DMS 273 (cell line): Measurements from ENCODE around the gene GPC2.
A peak's percentile ranks its signal among the peaks of the same experiment; 100 is the strongest.

Experiments
- DNase-seq: peaks from one replicate; lab custom pipeline; 2025; ENCODE audit not compliant: unreplicated experiment; lab: John Stamatoyannopoulos, UW

The GPC2 gene

DNA sequence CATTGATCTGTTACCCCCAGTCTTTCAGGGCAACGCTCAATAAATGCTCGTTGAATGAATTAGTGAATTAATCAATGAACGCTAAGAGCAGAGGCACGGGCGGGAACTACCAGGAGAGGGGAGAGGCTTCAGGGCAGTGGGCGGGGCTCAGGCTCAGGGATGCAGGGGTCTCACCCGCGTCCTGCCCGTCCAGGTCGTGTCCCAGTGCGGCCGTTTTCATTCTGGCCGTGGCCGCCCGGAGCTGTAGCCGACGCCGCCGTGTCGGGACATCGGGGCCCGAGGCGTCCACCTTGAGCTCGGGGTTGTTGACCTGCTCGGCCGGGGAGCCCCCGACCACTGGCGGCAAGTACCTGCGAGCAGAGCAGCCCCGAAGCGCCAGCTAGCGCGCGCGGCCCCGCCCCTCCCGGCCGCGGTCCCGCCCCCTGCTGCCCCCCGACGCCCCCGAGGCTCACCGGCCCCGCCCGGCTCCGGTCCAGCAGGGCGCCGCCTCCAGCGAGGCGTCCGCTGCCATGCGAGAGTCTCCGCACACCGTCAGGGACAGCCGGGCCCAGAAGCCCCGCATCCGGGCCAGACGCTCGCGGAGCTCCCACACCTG, 6.0 kb downstream of the GPC2 start:
- peak; percentile 59 for DNase-seq

GRCh38 chr7:100170101-100170897, 6.9 kb downstream of the GPC2 start:
- no peak for DNase-seq

DNA sequence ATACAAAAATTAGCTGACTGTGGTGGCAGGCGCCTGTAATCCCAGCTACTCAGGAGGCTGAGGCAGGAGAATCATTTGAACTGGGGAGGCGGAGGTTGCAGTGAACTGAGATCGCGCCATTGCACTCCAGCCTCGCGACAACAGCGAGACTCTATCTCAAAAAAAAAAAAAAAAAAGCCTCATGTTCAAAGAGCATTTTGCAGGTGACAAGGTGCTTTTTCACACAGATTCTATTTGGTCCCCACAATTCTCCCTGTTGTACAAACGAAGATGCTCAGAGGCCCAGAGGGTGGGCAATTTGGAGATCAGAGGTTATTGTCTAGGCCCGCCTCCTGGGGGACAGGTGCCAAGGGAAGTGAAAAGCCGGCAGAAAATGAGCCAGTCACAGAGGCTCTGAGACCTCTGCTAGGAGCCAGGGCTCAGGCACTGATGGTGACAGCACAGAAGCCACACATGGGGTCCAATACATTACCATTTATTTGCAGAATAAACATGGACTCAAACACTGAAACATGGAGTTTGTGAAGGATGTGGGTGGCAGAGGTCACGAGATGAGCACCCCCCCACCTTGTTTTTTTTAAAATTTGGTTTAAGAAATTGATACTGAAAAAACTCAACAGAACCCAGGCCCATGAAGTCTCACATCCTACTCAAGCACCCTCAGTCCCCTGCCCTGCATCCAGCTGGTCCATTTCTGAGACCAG, 7.9 kb downstream of the GPC2 start:
- DNase-seq, result no peak

DNA sequence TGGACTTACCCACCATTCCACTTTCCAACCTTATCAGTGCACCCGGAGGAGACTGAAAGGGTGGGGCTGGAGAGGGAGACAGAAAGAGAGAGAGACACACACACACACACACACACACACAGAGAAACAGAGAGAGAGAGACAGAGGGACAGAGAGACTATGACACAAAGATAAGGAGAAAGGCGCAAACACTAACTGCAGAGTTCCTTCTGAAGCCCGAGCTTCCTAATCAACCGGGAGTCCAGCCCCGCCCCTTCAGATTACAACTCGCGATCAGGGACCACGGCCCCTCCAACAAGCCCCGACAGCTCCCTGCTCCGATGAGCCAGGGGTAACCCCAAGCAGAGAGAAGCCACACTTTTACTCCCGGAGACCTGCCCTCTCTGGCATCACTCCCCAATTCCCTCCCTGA, 9.3 kb downstream of the GPC2 start:
- peak; percentile 52 for DNase-seq

DNA sequence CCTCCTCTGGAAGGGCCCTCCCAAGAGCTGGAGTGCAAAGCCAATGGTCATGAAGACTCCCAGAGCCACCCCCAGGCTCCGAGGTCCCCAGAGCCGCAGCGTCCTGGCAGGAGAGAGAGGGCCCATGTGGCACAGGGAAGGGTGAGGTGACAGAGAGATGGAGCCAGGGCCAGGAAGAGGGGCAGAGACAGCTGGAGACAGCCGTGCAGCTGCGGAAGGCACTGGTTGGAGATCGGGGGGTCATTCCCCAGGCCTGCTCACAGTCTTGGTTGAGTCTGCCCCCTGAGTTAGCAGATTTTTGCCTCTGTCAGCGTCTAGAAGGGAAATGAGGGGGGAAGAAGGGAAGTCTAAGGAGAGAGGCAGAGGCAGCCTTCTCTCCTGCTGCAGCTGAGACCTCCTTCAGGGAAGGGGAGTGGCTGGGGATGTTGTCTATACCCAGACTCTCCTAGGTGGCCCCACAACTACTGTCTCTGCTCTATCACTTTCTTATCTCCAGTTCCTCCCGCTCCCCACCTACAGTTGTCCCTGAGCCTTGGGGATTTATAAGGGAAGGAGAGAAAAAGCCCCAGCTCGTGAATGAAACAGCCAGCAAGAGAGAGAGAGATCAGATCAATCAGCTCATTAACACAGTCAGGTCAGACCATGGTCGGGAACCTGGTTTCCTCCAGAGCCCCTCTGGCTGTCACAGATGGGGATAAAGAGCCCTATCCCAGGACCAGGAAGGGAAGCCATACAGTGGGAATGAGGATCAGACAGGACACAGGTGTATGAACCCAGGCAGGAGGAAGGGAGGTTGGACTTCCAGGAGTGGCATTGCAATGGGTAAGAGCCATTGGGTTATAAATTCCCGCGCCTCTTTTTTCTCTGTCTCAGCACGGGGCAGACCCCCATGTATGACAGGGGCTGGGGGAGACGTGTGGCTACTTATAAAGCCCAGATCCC, 9.9 kb downstream of the GPC2 start:
- DNase-seq, result no peak

- DNase-seq, result no peak
These were observed 10.8 kb downstream of the GPC2 start for GRCh38 chr7:100166317-100166940.

GRCh38 chr7:100163871-100164270, 13.3 kb downstream of the GPC2 start:
- no peak for DNase-seq

- no peak for DNase-seq
These were observed 14.1 kb downstream of the GPC2 start for GRCh38 chr7:100163006-100163531.

GRCh38 chr7:100160067-100160466, 17.1 kb downstream of the GPC2 start:
- DNase-seq, result no peak

DNA sequence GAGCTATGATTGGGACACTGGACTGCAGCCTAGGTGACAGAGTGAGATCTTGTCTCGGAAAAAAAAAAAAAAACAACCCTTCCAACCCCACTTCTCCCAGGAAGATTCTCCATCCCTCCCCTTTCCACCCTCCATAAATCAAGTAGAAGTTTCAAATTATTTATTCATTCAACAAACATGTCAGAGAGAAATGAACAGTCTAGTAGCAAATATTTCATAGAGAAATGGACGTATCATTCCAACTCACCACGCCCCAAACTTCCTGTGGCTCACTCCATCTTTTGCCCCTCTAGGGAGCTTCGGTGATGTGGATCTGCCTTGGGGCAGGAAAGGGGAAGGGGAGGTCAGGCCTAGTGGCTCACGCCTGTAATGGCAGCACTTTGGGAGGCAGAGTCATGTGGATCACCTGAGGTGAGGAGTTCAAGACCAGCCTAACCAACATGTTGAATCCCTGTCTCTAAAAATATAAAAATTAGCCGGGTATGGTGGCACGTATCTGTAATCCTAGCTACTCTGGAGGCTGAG, 18.0 kb downstream of the GPC2 start:
- DNase-seq, result no peak

DNA sequence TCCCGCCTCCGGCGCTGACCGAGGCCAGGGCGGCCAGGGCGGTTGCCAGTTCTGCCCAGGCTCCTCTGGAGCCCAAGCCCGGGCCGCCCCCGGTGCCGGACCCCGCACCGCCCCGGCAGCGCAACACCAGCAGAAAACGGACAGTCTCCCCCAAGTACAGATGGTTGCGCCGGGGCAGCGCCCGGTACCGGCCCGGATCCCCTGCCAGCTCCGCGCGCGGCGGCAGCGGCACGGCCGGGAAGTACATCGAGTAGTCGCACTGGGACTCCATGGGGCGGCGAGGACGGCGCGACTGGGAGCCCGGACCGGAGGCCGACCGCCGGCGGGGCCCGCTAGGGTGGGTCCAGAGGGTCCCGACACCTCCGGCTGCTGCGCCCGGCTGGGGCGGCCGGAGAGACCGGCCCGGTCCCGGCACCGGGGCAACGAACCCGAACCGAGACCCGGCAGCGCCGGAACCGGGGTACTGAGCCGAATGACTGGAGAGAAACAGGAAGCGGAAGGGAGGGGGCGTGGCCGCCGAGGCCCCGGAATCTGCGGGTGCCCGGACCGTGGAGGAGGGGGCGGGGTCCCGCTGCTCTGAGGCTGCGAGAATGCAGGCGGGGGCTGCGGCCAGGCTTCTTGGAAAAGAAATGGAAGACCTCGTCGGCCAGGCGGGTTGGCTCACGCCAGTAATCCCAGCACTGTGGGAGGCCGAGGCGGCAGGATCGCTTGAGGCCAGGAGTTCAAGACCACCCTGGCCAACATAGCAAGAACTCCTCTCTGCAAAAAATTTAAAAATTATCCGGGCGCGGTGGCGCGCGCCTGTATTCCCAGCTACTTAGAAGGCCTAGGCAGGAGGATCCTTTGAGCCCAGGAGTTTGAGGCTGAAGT, 18.7 kb downstream of the GPC2 start, which contains the start of gene TRAPPC14:
TSS of gene TRAPPC14 (minus strand) at position 495 of the 870 bp plus-strand sequence. CDS start at position 271, 224 bp downstream.
- peak; percentile 98 for DNase-seq

- DNase-seq, result peak; percentile 61
These were observed 19.6 kb downstream of the GPC2 start for GRCh38 chr7:100157334-100158228.

DNA sequence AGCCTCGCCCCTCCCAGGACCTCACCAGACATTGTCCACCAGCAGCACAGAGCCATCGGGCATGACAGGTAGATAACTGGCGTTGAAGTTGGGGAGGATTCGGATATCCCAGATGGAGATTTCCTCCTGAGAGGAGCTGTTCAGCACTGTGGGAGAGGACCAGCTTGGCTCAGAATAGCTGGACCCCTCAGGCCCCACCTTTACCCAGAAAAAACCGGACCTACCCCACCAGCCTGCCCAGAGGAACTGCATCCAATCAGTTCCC, 20.2 kb downstream of the GPC2 start:
- DNase-seq, result no peak

GRCh38 chr7:100156331-100157068, 20.7 kb downstream of the GPC2 start:
- no peak for DNase-seq

- DNase-seq, result no peak
These were observed 21.4 kb downstream of the GPC2 start for GRCh38 chr7:100155553-100156317.

GRCh38 chr7:100154651-100155491, 22.3 kb downstream of the GPC2 start:
- DNase-seq, result no peak
